ENCODE measurements around the gene GPATCH3. TPM values are rescaled to one million over a fixed set of nuclear protein-coding genes. Genes with fewer than 3 reads are reported as not detected.
A peak's percentile ranks its signal among the peaks of the same experiment; 100 is the strongest.

Gene GPATCH3
- total and polyA plus RNA-seq, 2 donors from 2014 or later, result 15.8 TPM

GRCh38 chr1:26861889-26862378 is 38.3 kb downstream of the GPATCH3 start:
- Histone ChIP-seq H3K4me3 (ENCODE audit: low read length in 3 of 3) (no peak overlapping the region), H3K27ac (ENCODE audit: low read depth in 2 of 2, low read length in 2 of 2) (no peak overlapping the region), H3K27me3 (ENCODE audit: control insufficient read depth, insufficient read depth, low read length) (no peaks in the 10 kb centered on the region), H3K9me3 (ENCODE audit: control insufficient read depth in 2 of 3, insufficient read depth in 1 of 3, low read length in 3 of 3) (no peaks in the 10 kb centered on the region), H3K4me1 (ENCODE audit: control insufficient read depth in 2 of 3, insufficient read depth in 2 of 3, low read depth in 1 of 3, low read length in 3 of 3) (peaks cover 0 to 5% (median 0%) of the 10 kb centered on the region in 3 donors), H3K9ac (ENCODE audit: low read length in 3 of 3) (no peak overlapping the region), H3K36me3 (ENCODE audit: control insufficient read depth in 2 of 3, insufficient read depth in 3 of 3, low read length in 3 of 3) (no peaks in the 10 kb centered on the region)
- DNase-seq (peak in 4 of 5 donors; percentile 33 to 87 (median 48)), FAIRE-seq (no peak)
- TF ChIP-seq CTCF (IDR thresholded peaks at IDR 0.05; ENCODE audit: borderline replicate concordance, extremely low read depth, insufficient read depth), result no peak
- intact Hi-C loops (cut with DNase I), result no loop called here

DNA sequence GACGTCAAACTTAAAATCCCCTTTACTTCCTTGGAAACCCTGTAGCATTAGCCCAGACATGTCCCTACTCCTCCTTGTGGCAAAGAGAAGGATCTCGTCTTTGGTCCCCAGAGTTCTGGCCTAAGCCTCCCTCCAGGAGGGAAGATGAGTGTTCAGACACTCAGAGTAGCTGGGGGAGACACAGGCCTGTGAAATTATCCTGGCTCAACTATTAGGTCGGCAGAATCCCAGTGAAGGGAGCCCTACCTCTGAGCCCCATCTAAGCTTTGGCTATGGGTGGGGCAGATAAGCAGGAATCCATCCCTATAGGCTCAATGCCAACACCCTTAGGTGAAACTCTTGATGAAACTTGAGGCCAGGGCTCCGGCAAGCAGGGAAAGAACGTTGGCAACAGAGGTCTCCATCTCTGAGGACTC is 39.0 kb downstream of the GPATCH3 start:
- FAIRE-seq (no peak), DNase-seq (no peak)
- Histone ChIP-seq H3K4me1 (ENCODE audit: control insufficient read depth in 2 of 3, insufficient read depth in 2 of 3, low read depth in 1 of 3, low read length in 3 of 3) (peaks cover 0 to 5% (median 0%) of the 10 kb centered on the region in 3 donors), H3K4me3 (ENCODE audit: low read length in 3 of 3) (no peak overlapping the region), H3K36me3 (ENCODE audit: control insufficient read depth in 2 of 3, insufficient read depth in 3 of 3, low read length in 3 of 3) (peaks cover 0 to under 1% (median 0%) of the 10 kb centered on the region in 3 donors), H3K27me3 (ENCODE audit: control insufficient read depth, insufficient read depth, low read length) (no peaks in the 10 kb centered on the region), H3K9ac (ENCODE audit: low read length in 3 of 3) (no peak overlapping the region), H3K9me3 (ENCODE audit: control insufficient read depth in 2 of 3, insufficient read depth in 1 of 3, low read length in 3 of 3) (no peaks in the 10 kb centered on the region), H3K27ac (ENCODE audit: low read depth in 2 of 2, low read length in 2 of 2) (no peak overlapping the region)
- intact Hi-C loops (cut with DNase I), result no loop called here
- TF ChIP-seq CTCF (IDR thresholded peaks at IDR 0.05; ENCODE audit: borderline replicate concordance, extremely low read depth, insufficient read depth), result no peak

- peaks cover 0 to 5% (median 0%) of the 10 kb centered on the region in 3 donors for H3K36me3 ChIP-seq (ENCODE audit: control insufficient read depth in 2 of 3, insufficient read depth in 3 of 3, low read length in 3 of 3)
- H3K9ac ChIP-seq (ENCODE audit: low read length in 3 of 3), result no peak overlapping the region
- no peaks in the 10 kb centered on the region for H3K27me3 ChIP-seq (ENCODE audit: control insufficient read depth, insufficient read depth, low read length)
- FAIRE-seq (no peak), DNase-seq (no peak)
- TF ChIP-seq CTCF (IDR thresholded peaks at IDR 0.05; ENCODE audit: borderline replicate concordance, extremely low read depth, insufficient read depth), result no peak
- no peaks in the 10 kb centered on the region for H3K9me3 ChIP-seq (ENCODE audit: control insufficient read depth in 2 of 3, insufficient read depth in 1 of 3, low read length in 3 of 3)
- H3K27ac ChIP-seq (ENCODE audit: low read depth in 2 of 2, low read length in 2 of 2), result no peak overlapping the region
- peaks cover 0 to 1% (median 0%) of the 10 kb centered on the region in 3 donors for H3K4me1 ChIP-seq (ENCODE audit: control insufficient read depth in 2 of 3, insufficient read depth in 2 of 3, low read depth in 1 of 3, low read length in 3 of 3)
- no peak overlapping the region for H3K4me3 ChIP-seq (ENCODE audit: low read length in 3 of 3)
- intact Hi-C loops (cut with DNase I), result no loop called here
These were observed 41.2 kb downstream of the GPATCH3 start for GRCh38 chr1:26858891-26859640.
